Neural cell (in vitro differentiated cells): ENCODE measurements around the gene FAXC. TPM values are rescaled to one million over a fixed set of nuclear protein-coding genes. Genes with fewer than 3 reads are reported as not detected.

Experiments
- H2AFZ ChIP-seq: fragments of 200-600, 300-800 bp; sonication (generic), shearing (Covaris generic); 2 replicates; pipeline ENCODE4 v1.6.0; 2014; ENCODE audit warnings: low read depth, mild to moderate bottlenecking, antibody characterized with exemption, low read length, moderate library complexity
- H3F3A ChIP-seq: fragments of 200-600 bp; shearing (Covaris generic); 2 replicates; pipeline ENCODE4 v1.6.1; 2016; ENCODE audit warnings: mild to moderate bottlenecking, moderate library complexity, mixed read lengths, antibody characterized with exemption, low read length; ENCODE audit not compliant: insufficient read depth, poor library complexity, severe bottlenecking
- H3K27ac ChIP-seq: fragments of 200-600, 300-800 bp; sonication (generic), shearing (Covaris generic); 2 replicates; pipeline ENCODE4 v1.5.1; 2014; ENCODE audit warnings: mild to moderate bottlenecking, low read length, moderate library complexity
- H3K27me3 ChIP-seq: fragments of 300-800, 200-600 bp; sonication (generic), shearing (Covaris generic); 2 replicates; pipeline ENCODE4 v1.6.0; 2014; ENCODE audit warnings: mild to moderate bottlenecking, low read depth, low read length, moderate library complexity; ENCODE audit not compliant: insufficient read depth
- H3K36me3 ChIP-seq: fragments of 300-800, 200-600 bp; sonication (generic), shearing (Covaris generic); 2 replicates; pipeline ENCODE4 v1.5.1; 2014; ENCODE audit warnings: mild to moderate bottlenecking, antibody characterized with exemption, low read length, moderate library complexity; ENCODE audit not compliant: insufficient read depth
- H3K4me2 ChIP-seq: fragments of 300-800, 200-600 bp; sonication (generic), shearing (Covaris generic); 2 replicates; pipeline ENCODE4 v1.6.0; 2014; ENCODE audit warnings: mild to moderate bottlenecking, low read length
- H3K4me3 ChIP-seq: fragments of 300-800, 200-600 bp; sonication (generic), shearing (Covaris generic); 2 replicates; pipeline ENCODE4 v1.5.1; 2014; ENCODE audit warnings: mild to moderate bottlenecking, low read length, moderate library complexity
- H3K79me2 ChIP-seq: fragments of 200-600 bp; shearing (Covaris generic); replicated peaks from 2 replicates; pipeline ENCODE4 v1.6.0; 2014; ENCODE audit warnings: mild to moderate bottlenecking, low read length, moderate library complexity; ENCODE audit not compliant: insufficient read depth
- H3K9ac ChIP-seq: fragments of 300-800, 200-600 bp; sonication (generic), shearing (Covaris generic); 2 replicates; pipeline ENCODE4 v1.6.1; 2016; ENCODE audit warnings: mild to moderate bottlenecking, low read length, mixed read lengths
- H3K9me2 ChIP-seq: fragments of 200-600 bp; shearing (Covaris generic); 2 replicates; pipeline ENCODE4 v1.6.1; 2016; ENCODE audit warnings: mild to moderate bottlenecking, low read length, mixed read lengths; ENCODE audit not compliant: insufficient read depth
- H3K9me3 ChIP-seq: fragments of 200-600, 300-800 bp; sonication (generic), shearing (Covaris generic); 2 replicates; pipeline ENCODE4 v1.6.1; 2016; ENCODE audit warnings: mild to moderate bottlenecking, mixed run types, low read length, moderate library complexity, mixed read lengths
- H4K20me1 ChIP-seq: fragments of 200-600 bp; shearing (Covaris generic); 2 replicates; pipeline ENCODE4 v1.6.1; 2016; ENCODE audit warnings: mild to moderate bottlenecking, mixed run types; ENCODE audit not compliant: insufficient read depth
- EP300 ChIP-seq: fragments of 450-650 bp; conservative IDR thresholded peaks from 2 replicates; pipeline ENCODE4 v1.6.1; 2014; ENCODE audit warnings: antibody characterized with exemption, mild to moderate bottlenecking, moderate library complexity; ENCODE audit not compliant: poor library complexity, severe bottlenecking
- EZH2 ChIP-seq: fragments of 200-600, 300-800 bp; shearing (Covaris generic), sonication (generic); IDR thresholded peaks from 2 replicates; pipeline ENCODE4 v1.6.1; 2014; ENCODE audit warnings: antibody characterized with exemption, low read length, borderline replicate concordance, mild to moderate bottlenecking; ENCODE audit not compliant: insufficient read depth, poor library complexity, severe bottlenecking
- MXI1 ChIP-seq: fragments of 450-650 bp; conservative IDR thresholded peaks from 2 replicates; pipeline ENCODE4 v1.6.1; 2014; ENCODE audit warnings: antibody characterized with exemption, mild to moderate bottlenecking; ENCODE audit not compliant: poor library complexity, severe bottlenecking
- POLR2AphosphoS5 ChIP-seq: IDR thresholded peaks from 2 replicates; pipeline ENCODE4 v1.6.1; 2012
- RAD21 ChIP-seq: fragments of 450-650 bp; conservative IDR thresholded peaks from 2 replicates; pipeline ENCODE4 v1.6.1; 2014; ENCODE audit warnings: antibody characterized with exemption, mild to moderate bottlenecking, moderate library complexity
- SMC3 ChIP-seq: fragments of 450-650 bp; conservative IDR thresholded peaks from 2 replicates; pipeline ENCODE4 v1.6.1; 2014; ENCODE audit warnings: antibody characterized with exemption, mild to moderate bottlenecking, moderate library complexity; ENCODE audit not compliant: poor library complexity
- TAF1 ChIP-seq: IDR thresholded peaks from 2 replicates; pipeline ENCODE4 v1.6.1; 2012; ENCODE audit warnings: low read depth
- polyA plus RNA-seq: library from polyadenylated mRNA; depleted of rRNA; stranded (reverse); fragments of >200 nt; gene quantifications from 2 replicates; pipeline ENCODE4 v1.2.3, GENCODE V29; 2014
- TF ChIP-seq, protein P1 (sequence below): IDR thresholded peaks from 2 replicates; pipeline ENCODE4 v1.6.1; 2012; ENCODE audit warnings: borderline replicate concordance
- TF ChIP-seq, protein P2 (sequence below): fragments of 450-650 bp; IDR thresholded peaks from 2 replicates; pipeline ENCODE4 v1.5.1; 2014; ENCODE audit warnings: antibody characterized with exemption, mild to moderate bottlenecking, moderate library complexity; ENCODE audit not compliant: poor library complexity, severe bottlenecking

Gene FAXC
- polyA plus RNA-seq, 1 donor from 2014 or later = 106 TPM

DNA sequence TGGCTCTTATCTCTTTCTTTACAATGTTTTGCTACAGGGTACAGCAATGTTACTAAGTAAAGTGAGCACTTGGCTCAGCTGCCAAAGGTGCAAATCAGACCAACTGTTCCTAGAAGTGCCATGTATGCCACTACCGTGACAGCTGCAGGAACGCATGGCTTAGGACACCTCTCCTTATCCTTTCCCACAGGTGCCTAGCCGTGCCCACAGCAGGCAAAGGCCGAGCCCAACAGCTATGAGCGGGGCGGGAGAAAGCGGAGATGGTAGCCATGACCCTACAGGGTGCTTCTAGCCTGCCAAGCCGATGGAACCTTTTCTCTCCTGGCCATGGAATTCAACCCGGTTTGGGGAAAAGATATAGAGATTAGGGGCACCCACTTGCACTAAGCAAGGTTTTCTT, 97.1 kb downstream of the FAXC start:
- Histone ChIP-seq H3K79me2 (no peaks in the 10 kb centered on the region), H3F3A (no peaks in the 10 kb centered on the region), H3K9me2 (no peaks in the 10 kb centered on the region), H3K27me3 (no peaks in the 10 kb centered on the region), H3K9ac (no peak overlapping the region), H4K20me1 (no peaks in the 10 kb centered on the region), H3K4me3 (no peak overlapping the region), H3K36me3 (no peaks in the 10 kb centered on the region), H3K9me3 (no peaks in the 10 kb centered on the region), H3K4me2 (no peak overlapping the region), H3K27ac (no peak overlapping the region), H2AFZ (no peak overlapping the region)
- no peak for TF ChIP-seq SMC3
- TF ChIP-seq EP300 = no peak
- no peak for TF ChIP-seq POLR2AphosphoS5
- no peak for TF ChIP-seq MXI1
- TF ChIP-seq, protein P1, sequence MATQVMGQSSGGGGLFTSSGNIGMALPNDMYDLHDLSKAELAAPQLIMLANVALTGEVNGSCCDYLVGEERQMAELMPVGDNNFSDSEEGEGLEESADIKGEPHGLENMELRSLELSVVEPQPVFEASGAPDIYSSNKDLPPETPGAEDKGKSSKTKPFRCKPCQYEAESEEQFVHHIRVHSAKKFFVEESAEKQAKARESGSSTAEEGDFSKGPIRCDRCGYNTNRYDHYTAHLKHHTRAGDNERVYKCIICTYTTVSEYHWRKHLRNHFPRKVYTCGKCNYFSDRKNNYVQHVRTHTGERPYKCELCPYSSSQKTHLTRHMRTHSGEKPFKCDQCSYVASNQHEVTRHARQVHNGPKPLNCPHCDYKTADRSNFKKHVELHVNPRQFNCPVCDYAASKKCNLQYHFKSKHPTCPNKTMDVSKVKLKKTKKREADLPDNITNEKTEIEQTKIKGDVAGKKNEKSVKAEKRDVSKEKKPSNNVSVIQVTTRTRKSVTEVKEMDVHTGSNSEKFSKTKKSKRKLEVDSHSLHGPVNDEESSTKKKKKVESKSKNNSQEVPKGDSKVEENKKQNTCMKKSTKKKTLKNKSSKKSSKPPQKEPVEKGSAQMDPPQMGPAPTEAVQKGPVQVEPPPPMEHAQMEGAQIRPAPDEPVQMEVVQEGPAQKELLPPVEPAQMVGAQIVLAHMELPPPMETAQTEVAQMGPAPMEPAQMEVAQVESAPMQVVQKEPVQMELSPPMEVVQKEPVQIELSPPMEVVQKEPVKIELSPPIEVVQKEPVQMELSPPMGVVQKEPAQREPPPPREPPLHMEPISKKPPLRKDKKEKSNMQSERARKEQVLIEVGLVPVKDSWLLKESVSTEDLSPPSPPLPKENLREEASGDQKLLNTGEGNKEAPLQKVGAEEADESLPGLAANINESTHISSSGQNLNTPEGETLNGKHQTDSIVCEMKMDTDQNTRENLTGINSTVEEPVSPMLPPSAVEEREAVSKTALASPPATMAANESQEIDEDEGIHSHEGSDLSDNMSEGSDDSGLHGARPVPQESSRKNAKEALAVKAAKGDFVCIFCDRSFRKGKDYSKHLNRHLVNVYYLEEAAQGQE = no peak
- TF ChIP-seq, protein P2, sequence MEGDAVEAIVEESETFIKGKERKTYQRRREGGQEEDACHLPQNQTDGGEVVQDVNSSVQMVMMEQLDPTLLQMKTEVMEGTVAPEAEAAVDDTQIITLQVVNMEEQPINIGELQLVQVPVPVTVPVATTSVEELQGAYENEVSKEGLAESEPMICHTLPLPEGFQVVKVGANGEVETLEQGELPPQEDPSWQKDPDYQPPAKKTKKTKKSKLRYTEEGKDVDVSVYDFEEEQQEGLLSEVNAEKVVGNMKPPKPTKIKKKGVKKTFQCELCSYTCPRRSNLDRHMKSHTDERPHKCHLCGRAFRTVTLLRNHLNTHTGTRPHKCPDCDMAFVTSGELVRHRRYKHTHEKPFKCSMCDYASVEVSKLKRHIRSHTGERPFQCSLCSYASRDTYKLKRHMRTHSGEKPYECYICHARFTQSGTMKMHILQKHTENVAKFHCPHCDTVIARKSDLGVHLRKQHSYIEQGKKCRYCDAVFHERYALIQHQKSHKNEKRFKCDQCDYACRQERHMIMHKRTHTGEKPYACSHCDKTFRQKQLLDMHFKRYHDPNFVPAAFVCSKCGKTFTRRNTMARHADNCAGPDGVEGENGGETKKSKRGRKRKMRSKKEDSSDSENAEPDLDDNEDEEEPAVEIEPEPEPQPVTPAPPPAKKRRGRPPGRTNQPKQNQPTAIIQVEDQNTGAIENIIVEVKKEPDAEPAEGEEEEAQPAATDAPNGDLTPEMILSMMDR = no peak
- no peak for TF ChIP-seq EZH2
- no peak for TF ChIP-seq TAF1
- TF ChIP-seq RAD21 = no peak

DNA sequence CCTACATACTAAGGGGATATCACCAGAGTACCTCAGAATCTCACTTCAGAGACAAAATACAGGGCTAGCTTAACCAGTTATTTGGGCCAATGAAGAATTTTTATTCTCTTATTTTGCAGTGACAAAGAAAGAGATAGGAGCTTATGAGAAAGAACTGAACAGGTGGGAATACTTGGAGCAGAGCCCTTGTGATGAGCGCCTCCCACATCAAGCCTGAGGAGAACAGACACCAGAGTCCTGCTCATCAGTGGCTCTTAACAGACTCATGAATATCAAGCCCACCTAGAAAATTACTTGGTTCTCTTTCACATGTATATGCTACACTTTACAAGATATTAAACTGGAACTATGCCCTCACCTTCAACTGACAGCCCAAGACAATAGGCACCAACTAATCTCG, 99.0 kb downstream of the FAXC start:
- H3K9ac ChIP-seq = no peak overlapping the region
- H3K79me2 ChIP-seq = no peaks in the 10 kb centered on the region
- no peaks in the 10 kb centered on the region for H4K20me1 ChIP-seq
- no peak overlapping the region for H3K4me2 ChIP-seq
- no peaks in the 10 kb centered on the region for H3K36me3 ChIP-seq
- TF ChIP-seq, protein P2 = no peak
- TF ChIP-seq EZH2 (no peak), TAF1 (no peak), POLR2AphosphoS5 (no peak), SMC3 (no peak), EP300 (no peak), MXI1 (no peak), RAD21 (no peak)
- TF ChIP-seq, protein P1 = no peak
- H3K27ac ChIP-seq = no peak overlapping the region
- no peaks in the 10 kb centered on the region for H3K9me2 ChIP-seq
- H3K27me3 ChIP-seq = no peaks in the 10 kb centered on the region
- H2AFZ ChIP-seq = no peak overlapping the region
- H3K9me3 ChIP-seq = no peaks in the 10 kb centered on the region
- no peak overlapping the region for H3K4me3 ChIP-seq
- no peaks in the 10 kb centered on the region for H3F3A ChIP-seq
